Aorta (tissue), 5 donors: ENCODE data around the gene SPECC1L. TPM values are rescaled to one million over a fixed set of nuclear protein-coding genes. Genes with fewer than 3 reads are reported as not detected.

Experiments used
- ATAC-seq: fragments of 200-7000 bp; cut with Tn5 transposase; one replicate; pipeline ENCODE4 v1.9.1; 2022; ENCODE audit warnings: moderate library complexity; ENCODE audit not compliant: low FRiP score
- DNase-seq, 2 donors: peaks; one replicate each; pipeline ENCODE4 v3.0.0-alpha.2; 2020
- H3K27ac ChIP-seq, 2 donors: one replicate each; pipeline ENCODE4 v1.5.1; 2013; ENCODE audit warnings: low read length in 2 of 2, mild to moderate bottlenecking in 2 of 2, moderate library complexity in 2 of 2, control low read depth in 1 of 2, inconsistent platforms in 1 of 2, low read depth in 1 of 2
- H3K27me3 ChIP-seq, 2 donors: one replicate each; pipeline ENCODE4 v1.6.1; 2013; ENCODE audit warnings: control low read depth in 1 of 2, low read length in 1 of 2, mild to moderate bottlenecking in 1 of 2, moderate library complexity in 1 of 2; ENCODE audit not compliant: insufficient read depth in 2 of 2, control insufficient read depth in 1 of 2
- H3K36me3 ChIP-seq, 2 donors: one replicate each; pipeline ENCODE4 v1.6.1; 2013; ENCODE audit warnings: control low read depth in 1 of 2, low read length in 1 of 2, mild to moderate bottlenecking in 1 of 2; ENCODE audit not compliant: insufficient read depth in 2 of 2, control insufficient read depth in 1 of 2
- H3K4me1 ChIP-seq, 2 donors: one replicate each; pipeline ENCODE4 v1.6.1; 2013; ENCODE audit warnings: low read length in 2 of 2, control low read depth in 1 of 2, mild to moderate bottlenecking in 1 of 2, moderate library complexity in 1 of 2; ENCODE audit not compliant: insufficient read depth in 2 of 2, control insufficient read depth in 1 of 2
- H3K4me3 ChIP-seq, 2 donors: one replicate each; pipeline ENCODE4 v1.5.1; 2013; ENCODE audit warnings: low read length in 2 of 2, control low read depth in 1 of 2, mild to moderate bottlenecking in 1 of 2
- H3K9me3 ChIP-seq: one replicate; pipeline ENCODE4 v1.6.1; 2013; ENCODE audit warnings: mild to moderate bottlenecking, low read length; ENCODE audit not compliant: control insufficient read depth
- WGBS, 2 donors: extraction: QIAGEN DNeasy Blood & Tissue Kit; methylation state at CpG; one replicate each; pipeline ENCODE4 v1.1.7; 2013; 5-methylcytosine and 5-hydroxymethylcytosine counted together
- intact Hi-C, 2 donors: fragments of 100-400 bp; cut with DNase I; formaldehyde crosslinking; loops; one replicate each; pipeline versions ENCODE4 v1.14.2 to v1.15.0; 2022
- polyA plus RNA-seq, 2 donors: library from polyadenylated mRNA; stranded (reverse); fragments of 200-250 nt; gene quantifications; one replicate each; pipeline ENCODE4 v1.2.3, GENCODE V29; 2013
- total RNA-seq, 2 donors: library from RNA; stranded (reverse); fragmentation: NEBNext Ultra II Directional; extraction: Animal tissue kit (Norgen Biotek cat#: 25700); gene quantifications; one replicate each; pipeline ENCODE4 v1.2.1, GENCODE V29; 2021
- donor health status: healthy with polysubstance abuse.
- donor health status: Bipolar disorder and iron deficiency.
- donor health status: DM: no; HTN: no; CAD: no.
- donor health status: DM: no; HTN: no; CAD: no.
- donor health status: DM: yes; HTN: yes; CAD: no.

The SPECC1L gene
- total and polyA plus RNA-seq, 4 donors: 15.0 to 92.0 (median 47.7) TPM

DNA sequence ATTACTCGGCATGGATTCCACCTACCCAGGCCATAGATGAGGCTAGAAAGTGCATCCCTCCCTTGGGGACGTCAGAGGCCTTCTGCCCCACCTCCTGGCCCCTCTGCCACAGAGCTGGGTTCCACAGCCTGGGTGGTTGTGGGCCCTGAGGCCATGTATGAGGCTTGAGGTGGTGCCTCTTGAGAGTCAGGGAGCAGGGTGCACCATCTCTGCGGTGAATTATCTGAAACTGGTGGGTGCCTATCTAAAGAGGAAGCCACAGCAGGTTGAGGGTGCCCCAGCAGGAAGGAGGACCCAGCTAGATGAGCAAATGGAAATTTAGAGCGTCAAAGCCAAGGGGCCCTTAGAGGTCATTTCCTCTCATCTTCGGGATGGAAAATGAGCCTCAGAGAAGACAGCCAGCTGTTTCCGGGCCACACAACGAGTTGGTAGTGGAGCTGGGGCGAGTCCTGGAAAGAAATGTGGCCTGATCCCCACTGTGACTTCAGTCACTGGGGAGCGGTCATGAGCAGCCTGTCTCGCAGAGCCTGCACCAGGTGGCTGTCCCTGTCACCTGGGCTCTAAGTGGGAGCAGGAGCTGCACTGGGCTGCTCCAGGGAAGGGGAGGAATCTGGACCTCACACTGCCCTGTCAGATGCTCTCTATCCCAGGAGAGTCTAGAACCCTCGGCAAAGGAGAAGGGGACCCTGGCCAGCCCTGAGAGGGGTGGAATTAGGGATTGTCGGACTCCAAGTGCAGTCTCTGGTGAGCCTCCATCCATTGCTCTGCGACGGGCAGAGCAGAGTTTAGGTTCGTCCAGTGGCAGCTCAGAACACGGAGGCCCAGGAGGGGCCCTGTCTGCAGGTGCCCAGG lies 164.1 kb downstream of the SPECC1L start:
- Histone ChIP-seq H3K4me1 (no peaks in the 10 kb centered on the region), H3K27ac (no peak overlapping the region), H3K36me3 (no peaks in the 10 kb centered on the region), H3K9me3 (no peaks in the 10 kb centered on the region), H3K4me3 (no peak overlapping the region), H3K27me3 (no peaks in the 10 kb centered on the region)
- ATAC-seq (peak; percentile 42), DNase-seq (no peak)
- WGBS, 2 donors: 86 to 88% methylated on average over 16 of the region's 16 CpGs
- intact Hi-C loops: no loop called here

DNA sequence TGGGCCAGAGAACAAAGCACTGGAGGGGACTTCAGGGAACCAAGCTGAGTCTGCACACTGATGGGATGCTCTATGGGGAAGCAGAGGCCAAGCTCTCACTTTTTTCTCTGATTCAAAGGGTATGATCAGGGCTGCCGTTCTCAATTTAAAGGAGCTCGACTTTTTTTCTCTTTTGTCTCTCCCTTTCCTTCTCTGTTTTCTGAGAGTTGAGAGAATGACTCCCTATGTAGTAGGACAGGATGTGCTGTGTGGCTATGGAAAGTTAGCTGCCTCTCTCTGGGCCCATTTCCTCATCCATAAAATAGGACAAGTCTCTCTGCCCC lies 164.7 kb downstream of the SPECC1L start:
- ATAC-seq (no peak), DNase-seq (no peak)
- Histone ChIP-seq H3K36me3 (no peaks in the 10 kb centered on the region), H3K9me3 (no peaks in the 10 kb centered on the region), H3K27me3 (no peaks in the 10 kb centered on the region), H3K4me1 (no peaks in the 10 kb centered on the region), H3K4me3 (no peak overlapping the region), H3K27ac (no peak overlapping the region)
- intact Hi-C loops: no loop called here
- WGBS, 2 donors: 94 to 97% methylated on average over 2 of the region's 2 CpGs

DNA sequence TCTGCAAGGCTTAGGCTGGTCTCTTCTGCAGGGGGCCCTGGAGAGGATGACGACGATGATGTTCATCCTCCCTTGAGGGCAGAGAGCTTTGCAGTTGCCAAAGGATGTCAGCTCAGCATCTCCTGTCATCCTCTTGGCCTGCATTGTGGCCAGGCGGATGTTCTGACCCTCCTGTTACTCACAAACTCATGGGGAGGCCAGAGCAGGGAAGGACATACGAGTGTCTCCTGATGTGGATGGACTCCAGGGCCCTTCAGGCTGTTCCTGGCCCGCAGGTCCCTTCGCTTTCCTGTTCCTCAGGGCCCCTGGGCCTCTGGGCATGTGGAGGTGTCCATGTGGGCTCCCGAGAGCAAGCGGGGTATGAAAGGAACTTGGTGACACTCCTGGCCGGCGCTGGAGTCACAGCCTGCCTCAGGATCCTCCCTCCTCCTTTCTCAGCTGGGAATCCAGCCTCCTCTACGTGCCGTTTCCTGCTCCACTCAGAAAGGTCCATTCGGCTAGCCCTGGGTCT lies 165.3 kb downstream of the SPECC1L start:
- Histone ChIP-seq H3K9me3 (no peaks in the 10 kb centered on the region), H3K27ac (no peak overlapping the region), H3K36me3 (no peaks in the 10 kb centered on the region), H3K27me3 (no peaks in the 10 kb centered on the region), H3K4me3 (no peak overlapping the region), H3K4me1 (no peaks in the 10 kb centered on the region)
- ATAC-seq (no peak), DNase-seq (no peak)
- intact Hi-C loops: no loop called here
- 91 to 95% methylated on average over 13 of the region's 13 CpGs for WGBS, 2 donors

- DNase-seq (no peak), ATAC-seq (no peak)
- no peaks in the 10 kb centered on the region for H3K36me3 ChIP-seq
- H3K27me3 ChIP-seq: no peaks in the 10 kb centered on the region
- H3K4me3 ChIP-seq: no peak overlapping the region
- no peaks in the 10 kb centered on the region for H3K4me1 ChIP-seq
- H3K27ac ChIP-seq: no peak overlapping the region
- H3K9me3 ChIP-seq: no peaks in the 10 kb centered on the region
- intact Hi-C loops: no loop called here
- 95 to 96% methylated on average over 3 of the region's 3 CpGs for WGBS, 2 donors
These were observed 165.9 kb downstream of the SPECC1L start for GRCh38 chr22:24436553-24436952.

GRCh38 chr22:24437091-24437490 lies 166.5 kb downstream of the SPECC1L start:
- DNase-seq: no peak
- Histone ChIP-seq H3K36me3 (no peaks in the 10 kb centered on the region), H3K27ac (no peak overlapping the region), H3K4me3 (no peak overlapping the region), H3K9me3 (no peaks in the 10 kb centered on the region), H3K4me1 (no peaks in the 10 kb centered on the region), H3K27me3 (no peaks in the 10 kb centered on the region)
- intact Hi-C loops: no loop called here
- whole genome bisulfite sequencing, 2 donors: 90 to 94% methylated on average over 4 of the region's 4 CpGs
- ATAC-seq: no peak

DNA sequence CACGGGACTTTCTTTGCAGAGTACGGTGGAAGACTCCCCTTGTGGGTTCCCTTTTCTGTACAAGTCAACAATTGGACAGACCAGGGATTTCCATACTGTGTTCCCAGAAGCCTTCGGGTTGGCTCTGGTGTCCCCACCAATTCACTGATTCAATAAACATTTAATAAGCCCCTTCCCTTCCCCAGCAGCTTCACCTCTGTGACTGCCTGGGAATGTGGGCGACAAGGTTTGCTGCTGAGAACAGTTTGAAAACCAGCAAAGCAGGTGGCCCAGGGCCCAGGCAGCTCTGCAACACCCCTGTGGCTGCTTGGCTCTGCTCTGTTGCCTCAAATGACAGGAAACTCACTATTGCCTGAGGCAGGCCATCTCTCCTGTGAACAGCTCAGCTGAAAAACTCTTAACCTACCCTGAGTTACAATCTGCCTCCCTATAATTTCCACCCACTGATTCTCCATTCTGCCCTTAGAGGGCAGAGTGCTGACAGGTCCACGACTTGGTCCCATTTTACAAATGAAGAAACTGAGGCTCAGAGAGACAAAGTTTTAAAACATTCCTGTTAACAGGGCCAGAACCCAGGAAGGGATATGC lies 167.2 kb downstream of the SPECC1L start:
- no peak overlapping the region for H3K27ac ChIP-seq
- H3K4me3 ChIP-seq: no peak overlapping the region
- ATAC-seq: no peak
- no peaks in the 10 kb centered on the region for H3K36me3 ChIP-seq
- no peaks in the 10 kb centered on the region for H3K27me3 ChIP-seq
- DNase-seq: no peak
- no peaks in the 10 kb centered on the region for H3K4me1 ChIP-seq
- intact Hi-C loops: no loop called here
- no peaks in the 10 kb centered on the region for H3K9me3 ChIP-seq
- WGBS, 2 donors: 92 to 93% methylated on average over 5 of the region's 5 CpGs

- Histone ChIP-seq H3K9me3 (no peaks in the 10 kb centered on the region), H3K4me1 (no peaks in the 10 kb centered on the region), H3K4me3 (no peak overlapping the region), H3K27me3 (no peaks in the 10 kb centered on the region), H3K27ac (no peak overlapping the region), H3K36me3 (no peaks in the 10 kb centered on the region)
- 95 to 96% methylated on average over 10 of the region's 10 CpGs for WGBS, 2 donors
- no peak for DNase-seq
- ATAC-seq: no peak
- intact Hi-C loops: no loop called here
These were observed 169.7 kb downstream of the SPECC1L start for GRCh38 chr22:24440270-24440717.

- Histone ChIP-seq H3K4me1 (no peaks in the 10 kb centered on the region), H3K27ac (no peak overlapping the region), H3K9me3 (no peaks in the 10 kb centered on the region), H3K27me3 (no peaks in the 10 kb centered on the region), H3K36me3 (no peaks in the 10 kb centered on the region), H3K4me3 (no peak overlapping the region)
- WGBS, 2 donors: 29 to 34% methylated on average over 30 of the region's 30 CpGs
- ATAC-seq (peak; percentile 45), DNase-seq (peak; percentile 79 to 87)
- intact Hi-C loops: no loop called here
These were observed 170.2 kb downstream of the SPECC1L start for GRCh38 chr22:24440718-24441405.
